Activated T-cell treated with anti-CD3 and anti-CD28 coated beads, Interleukin-2, amount 50 U/mL, for 48 hours (primary cell): ENCODE measurements around the gene PCSK6.
"Not testable (repeated sequence)": the region's sequence is repeated elsewhere in the genome, so short reads cannot be mapped to it uniquely, and the experiment has no call there.

Source experiments
- DNase-seq, 2 experiments: peaks; one replicate each; pipeline ENCODE4 v3.0.0-alpha.2; 2020

The PCSK6 gene

GRCh38 chr15:101458908-101459578 lies 30.5 kb downstream of the PCSK6 start:
- DNase-seq: no peak

DNA sequence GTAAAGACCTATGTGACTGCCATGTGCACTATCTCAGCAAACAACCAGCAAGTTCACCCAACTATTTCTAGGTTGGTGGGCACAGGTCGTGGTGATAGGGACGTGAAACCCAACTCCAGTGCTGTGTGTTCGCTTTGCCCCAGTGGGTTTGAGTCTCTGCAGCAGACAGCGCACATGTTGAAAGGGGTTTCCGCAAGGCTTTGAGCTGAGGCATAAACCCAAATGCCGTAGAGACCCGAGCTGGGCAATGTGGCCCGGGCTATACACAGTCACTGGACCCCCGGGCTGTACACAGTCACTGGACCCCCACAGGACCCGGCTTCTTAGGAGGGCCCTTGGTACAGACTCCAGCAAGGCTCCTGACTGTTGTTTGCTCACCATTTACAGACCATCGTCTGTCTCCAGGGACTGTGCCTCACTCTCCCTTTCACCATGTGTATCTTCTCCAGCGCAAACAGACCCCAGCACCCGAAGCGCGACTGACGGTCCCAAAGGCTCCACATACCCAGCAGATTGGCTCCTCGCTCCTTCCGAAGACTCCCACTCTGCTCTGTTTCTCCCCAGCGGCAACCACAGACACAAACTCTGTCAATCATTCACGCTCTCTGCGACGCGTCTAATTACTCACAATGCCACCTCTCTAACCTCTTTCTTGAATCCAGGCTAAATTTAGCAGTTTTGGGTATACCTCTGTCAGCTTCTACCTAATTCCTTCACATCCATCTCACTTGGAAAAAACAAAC lies 31.2 kb downstream of the PCSK6 start:
- no peak for DNase-seq

DNA sequence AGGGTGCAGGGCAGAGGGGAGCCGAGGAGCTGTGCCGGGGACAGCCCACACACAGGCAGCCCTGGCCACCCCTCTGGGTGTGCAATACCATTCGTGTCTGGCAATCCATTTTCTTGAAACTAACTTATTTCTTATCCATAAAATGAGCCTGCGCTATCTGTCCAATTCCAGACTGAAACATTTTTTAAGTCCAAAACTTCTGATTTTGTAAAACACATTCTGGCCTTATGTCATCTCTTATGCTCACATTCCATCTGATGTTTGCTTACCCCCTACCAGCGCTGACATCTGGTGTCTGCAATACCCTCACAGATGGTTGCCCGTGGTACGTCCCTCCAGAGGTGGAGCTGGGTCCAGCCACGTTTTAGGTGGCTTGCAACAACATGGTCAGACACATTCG lies 31.8 kb downstream of the PCSK6 start:
- no peak for DNase-seq

- no peak for DNase-seq
Measured at GRCh38 chr15:101456057-101456739, 33.3 kb downstream of the PCSK6 start.

GRCh38 chr15:101455291-101456025 lies 34.0 kb downstream of the PCSK6 start:
- DNase-seq: no peak

DNA sequence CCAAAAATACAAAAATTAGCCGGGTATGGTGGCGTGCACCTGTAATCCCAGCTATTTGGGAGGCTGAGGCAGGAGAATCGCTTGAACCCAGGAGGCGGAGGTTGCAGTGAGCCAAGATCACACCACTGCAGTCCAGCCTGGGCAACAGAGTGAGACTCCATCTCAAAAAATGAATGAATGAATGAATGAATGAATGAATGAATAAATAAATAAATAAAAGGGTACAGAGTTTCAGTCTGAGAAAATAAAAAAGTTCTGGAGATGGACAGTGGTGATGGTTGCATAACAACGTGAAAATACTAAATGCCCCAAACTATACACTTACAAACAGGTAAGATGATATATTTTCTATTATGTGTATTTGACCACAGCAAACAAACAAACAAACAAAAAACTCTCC lies 34.7 kb downstream of the PCSK6 start:
- DNase-seq: not testable (repeated sequence)

GRCh38 chr15:101454365-101454764 lies 35.1 kb downstream of the PCSK6 start:
- DNase-seq: no peak

DNA sequence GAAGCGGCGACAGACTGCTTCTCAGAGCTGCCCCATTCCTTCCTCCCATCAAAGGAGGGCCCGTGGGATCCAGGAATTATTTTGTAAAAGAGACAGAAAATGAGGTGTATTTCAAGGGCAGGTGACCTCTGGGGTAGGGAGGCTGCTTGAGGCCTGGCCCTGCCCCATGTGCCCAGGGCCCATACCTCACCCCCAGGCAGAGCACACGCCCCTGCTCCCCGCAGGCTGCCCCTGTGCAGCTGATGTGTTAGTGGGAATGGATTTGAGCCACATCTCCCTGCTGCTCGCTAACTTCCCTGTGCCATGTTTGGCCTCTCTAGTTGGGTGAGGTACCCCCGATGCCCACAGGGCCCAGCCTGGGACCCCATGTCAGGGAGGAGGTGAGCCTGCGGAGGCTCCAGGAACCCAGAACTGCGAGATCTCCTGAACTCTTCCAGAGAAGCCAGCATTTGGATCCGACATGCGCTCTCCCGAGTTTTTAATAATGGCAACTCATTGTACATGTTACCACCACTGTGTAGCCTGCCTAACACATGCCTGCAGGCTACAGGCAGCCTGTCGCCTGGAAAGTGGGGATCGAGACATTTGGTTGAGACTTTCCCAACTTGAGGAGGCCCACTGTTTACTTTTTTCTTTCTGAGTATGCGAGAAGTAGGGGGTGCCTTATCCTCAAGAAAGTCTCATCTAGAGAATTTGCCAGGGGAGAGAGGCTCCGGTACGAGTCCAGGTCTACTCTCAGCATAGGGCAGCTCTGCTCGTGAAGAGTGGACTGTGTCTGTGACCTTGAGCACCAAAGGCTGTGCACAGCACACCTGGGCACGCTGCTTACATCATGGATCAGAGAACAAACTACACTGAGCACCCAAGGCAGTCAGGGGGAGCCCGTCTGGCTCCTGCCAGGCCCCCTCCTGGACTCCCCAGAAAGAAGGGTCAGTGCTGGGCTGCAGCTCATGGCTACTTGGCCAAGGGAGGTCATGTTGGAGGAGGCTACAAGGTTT lies 36.1 kb downstream of the PCSK6 start:
- DNase-seq: no peak

DNA sequence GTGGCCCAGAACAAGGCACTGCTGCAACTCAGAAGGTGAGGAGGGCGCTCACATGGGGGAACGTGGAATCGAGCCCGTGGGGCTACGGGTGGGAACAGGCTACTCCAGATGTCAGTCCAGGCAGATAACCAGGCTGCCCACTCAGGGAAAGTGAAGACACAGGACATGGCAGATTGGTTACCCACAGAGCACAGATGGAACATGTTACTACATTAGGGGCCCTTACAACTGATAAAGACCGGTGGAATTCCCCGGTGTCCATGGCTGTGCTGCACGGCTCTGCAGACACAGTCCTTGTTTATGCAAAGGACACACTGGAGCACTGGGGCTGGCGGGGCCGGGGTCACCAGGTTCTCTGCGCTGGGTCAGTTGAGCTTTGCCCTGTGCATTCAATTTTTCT lies 36.9 kb downstream of the PCSK6 start:
- no peak for DNase-seq

DNA sequence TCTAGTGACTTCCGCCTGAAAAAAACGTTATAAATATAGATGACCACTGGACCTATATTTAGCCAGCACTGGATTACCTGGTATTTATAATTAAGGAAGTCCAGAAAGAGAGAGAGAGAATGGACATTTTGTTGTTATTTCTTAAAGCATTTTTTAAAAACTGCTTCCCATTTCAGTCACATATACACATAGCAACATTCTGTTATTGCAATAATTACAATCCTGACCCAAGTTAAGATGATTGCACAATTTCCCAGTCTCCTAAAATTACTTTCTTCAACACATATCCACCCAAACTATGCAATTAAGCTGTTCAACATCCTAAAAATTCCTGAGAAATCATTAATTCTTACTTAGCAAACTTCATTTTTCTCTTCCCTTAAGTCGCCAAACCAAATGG lies 37.7 kb downstream of the PCSK6 start:
- no peak for DNase-seq

- no peak for DNase-seq
Measured at GRCh38 chr15:101451266-101451799, 38.2 kb downstream of the PCSK6 start.

DNA sequence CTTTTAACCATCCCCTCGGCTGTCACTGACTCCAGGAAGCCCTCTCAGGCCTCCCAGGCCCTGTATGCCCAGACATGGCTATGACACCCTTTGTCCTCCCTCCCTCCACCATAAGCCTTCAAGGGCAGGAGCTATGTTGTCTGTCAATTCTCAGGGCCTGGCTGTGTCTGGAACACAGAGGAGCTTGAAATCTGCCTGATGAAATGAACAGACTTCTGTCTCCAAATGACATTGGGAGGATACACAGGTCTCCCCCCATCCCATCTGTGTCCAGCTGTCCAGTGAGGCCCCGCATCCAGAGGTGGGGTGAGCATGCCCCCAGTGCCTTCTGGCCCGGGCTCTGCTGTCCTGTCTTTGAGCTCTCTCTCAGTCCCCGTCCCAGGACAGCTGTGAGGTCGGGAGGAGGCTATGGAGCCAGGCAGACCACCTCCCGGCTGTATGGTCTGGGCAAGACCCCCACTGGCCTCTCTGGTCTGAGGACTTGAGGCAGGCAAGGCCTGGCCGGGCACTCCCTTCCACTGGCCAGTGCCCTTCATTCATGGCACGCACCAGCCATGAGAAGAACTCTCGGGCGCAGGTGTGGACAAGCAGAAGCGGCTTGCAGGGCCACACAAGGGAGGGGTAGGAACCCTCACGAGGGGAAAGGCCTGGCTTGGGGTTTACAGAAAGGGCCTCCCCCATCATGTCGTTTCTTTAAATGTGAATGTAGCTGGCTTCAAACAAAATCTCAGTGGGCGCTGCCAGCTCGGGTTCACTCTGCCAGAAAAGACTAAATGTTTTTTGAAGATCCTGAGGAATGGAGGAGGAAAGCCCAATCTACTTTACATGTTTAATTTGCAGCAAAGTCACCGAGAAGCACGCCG lies 38.9 kb downstream of the PCSK6 start:
- no peak for DNase-seq

DNA sequence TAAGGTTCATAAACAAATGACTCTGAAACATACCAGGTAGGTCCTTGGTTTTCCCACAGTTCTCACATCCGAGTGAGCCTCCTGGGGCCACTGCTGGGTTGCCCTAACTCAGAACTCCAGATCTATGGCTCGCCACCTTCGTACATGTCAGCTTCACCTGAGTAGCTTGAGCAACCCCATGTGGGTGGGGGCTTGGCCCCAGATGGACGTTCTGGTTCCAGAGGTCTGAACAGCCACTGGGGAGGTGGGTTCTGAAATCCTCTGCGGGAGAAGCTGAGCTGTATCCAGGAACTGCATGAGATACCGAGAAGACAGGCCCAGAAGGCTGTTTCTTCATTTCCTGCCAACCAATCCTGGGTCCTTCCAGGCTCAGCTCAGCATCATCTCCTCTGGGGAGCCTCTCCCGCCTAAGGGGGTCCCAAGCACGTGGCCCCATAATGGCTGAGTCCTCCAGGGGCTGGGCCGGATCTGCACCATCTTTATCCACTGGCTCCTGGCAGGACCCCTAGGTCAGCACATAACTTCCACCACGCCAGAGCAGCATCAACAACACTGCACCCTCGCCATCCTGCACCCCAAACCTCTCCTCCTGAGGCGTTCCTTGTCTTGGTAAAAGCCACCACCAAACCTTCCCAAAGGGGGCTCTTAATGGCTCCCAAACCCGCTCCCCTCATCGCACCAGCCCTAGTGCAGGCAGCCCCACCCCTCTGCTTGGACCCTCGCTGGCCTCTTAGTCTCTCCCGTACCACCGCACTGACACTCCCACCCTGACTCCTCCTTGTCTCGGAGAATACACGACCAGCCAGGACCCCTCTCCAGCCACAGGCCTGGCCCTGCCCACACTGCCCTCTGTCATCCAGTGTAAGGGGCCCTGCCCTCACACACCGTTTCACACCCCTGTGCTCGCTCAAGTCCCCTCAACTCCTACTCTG lies 39.8 kb downstream of the PCSK6 start:
- DNase-seq: no peak

DNA sequence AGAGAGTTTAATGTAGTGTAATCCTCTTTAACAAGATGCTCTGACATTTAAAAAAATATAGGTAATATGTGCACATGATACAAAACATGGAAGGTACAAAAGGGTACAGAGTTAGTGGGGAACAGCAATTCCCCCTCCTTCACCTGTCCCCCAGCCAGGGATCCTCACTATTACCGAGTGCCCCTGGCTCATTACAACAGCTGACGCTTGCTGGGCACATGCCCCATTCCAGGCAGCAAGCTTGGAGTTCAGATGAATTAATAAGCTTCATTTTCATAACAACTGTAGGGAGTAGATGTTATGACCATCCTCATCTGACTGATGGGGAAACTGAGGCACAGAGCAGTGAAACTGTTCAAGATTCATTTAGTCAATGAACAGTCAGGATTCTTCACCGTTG lies 41.2 kb downstream of the PCSK6 start:
- no peak for DNase-seq

DNA sequence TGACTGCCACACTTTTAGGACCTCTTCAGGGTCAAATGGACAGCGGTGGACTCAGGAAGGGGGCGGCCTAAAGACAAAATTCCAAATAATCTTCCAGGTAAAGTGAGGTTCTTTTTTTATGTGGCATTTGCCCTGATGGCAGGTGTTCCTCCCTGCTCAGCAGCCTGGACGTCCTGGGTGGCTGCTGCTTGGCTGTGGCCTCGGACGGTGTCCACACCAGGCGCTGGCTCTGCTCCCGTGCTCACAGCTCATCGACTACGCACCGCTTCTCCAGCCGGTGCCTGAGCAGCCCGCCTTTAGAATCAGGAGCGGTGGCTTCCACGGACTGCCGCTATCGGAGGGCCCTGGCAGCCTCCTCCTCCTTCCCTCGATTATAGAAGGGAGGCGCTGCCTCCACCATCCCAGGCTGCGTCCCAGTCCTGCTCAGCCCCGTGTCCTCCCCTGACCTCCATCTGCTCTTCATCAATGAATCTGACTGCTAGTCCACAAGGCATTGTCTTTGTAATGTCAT lies 41.9 kb downstream of the PCSK6 start:
- DNase-seq: no peak

- DNase-seq: no peak
Measured at GRCh38 chr15:101447168-101447533, 42.4 kb downstream of the PCSK6 start.

DNA sequence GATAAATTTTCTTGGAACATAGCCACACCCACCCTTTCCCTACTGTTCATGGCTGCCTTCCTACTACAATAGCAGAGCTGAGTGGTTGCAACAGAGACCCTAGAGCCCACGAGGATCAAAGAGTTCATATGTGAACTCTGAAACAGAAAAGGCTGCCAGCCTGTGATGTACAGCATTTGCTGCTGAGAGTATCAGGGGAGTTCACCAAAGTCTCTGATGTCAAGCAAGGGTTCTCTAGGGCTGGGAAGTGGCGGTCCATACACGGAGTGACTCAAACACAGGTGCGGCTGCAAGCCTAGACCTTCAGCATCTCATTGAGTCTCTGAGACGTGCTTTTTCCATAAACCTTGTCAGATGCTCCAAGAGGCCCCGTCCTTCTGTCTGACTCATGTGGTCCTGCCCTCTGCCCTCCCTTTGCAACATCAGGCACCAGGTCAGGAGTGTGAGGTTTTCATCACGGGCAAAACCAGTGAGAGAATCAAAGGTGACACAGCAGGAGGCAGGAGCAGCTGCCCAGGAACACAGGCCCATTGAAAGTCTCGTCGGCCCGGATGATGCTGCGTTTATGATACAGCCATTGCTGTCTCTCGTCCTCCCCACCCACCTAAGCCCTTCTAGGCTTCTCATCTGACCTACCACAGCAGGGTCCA lies 42.9 kb downstream of the PCSK6 start:
- no peak for DNase-seq

GRCh38 chr15:101445562-101446517 lies 43.7 kb downstream of the PCSK6 start:
- no peak for DNase-seq
